ENCODE results near the gene C9orf43.
"Not testable (repeated sequence)": the region's sequence is repeated elsewhere in the genome, so short reads cannot be mapped to it uniquely, and the experiment has no call there.

The C9orf43 gene, protein sequence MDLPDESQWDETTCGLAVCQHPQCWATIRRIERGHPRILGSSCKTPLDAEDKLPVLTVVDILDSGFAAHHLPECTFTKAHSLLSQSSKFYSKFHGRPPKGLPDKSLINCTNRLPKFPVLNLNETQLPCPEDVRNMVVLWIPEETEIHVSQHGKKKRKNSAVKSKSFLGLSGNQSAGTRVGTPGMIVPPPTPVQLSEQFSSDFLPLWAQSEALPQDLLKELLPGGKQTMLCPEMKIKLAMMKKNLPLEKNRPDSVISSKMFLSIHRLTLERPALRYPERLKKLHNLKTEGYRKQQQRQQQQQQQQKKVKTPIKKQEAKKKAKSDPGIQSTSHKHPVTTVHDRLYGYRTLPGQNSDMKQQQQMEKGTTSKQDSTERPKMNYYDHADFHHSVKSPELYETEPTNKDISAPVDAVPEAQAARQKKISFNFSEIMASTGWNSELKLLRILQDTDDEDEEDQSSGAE

DNA sequence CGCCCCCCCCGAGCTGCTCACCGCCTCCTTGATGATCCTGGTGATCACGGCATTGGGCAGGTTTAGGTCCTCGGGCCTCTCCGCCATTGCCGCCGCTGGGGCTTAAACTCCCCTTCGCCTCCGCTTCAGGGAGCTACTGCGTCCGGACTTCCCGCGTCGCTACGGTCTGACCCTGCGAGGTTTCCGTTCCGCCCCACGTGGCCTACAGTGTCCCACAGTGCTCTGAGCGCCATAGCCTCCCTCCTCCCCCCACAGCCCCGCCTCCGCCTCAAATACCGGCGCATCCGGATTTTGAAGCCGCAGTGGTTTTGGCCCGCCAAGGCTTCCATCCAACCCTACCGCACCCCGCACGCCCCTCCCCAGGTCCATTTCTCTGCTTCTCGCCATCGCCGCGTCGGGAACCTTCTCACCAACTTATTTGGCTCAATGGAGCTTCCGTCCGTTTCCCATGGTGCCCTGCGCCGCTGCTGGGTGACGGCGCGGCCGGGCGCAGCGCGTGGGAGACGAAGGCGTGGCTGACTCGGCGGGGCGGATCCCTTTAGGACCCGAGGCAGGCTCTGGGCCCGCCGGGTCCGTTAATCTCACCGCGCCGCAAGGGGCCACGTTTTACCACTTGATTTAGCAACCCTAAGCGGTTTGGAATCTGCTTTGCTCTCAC lies at the start of gene C9orf43, which contains the start of gene POLE3:
TSS of gene C9orf43 (plus strand) at position 541 of the 658 bp plus-strand sequence. CDS start 2,747 bp downstream, outside the sequence.
TSS of gene POLE3 (minus strand) at position 469 of the 658 bp plus-strand sequence. CDS start at position 87, 382 bp downstream.
- DNase-seq: peak; percentile 92

DNA sequence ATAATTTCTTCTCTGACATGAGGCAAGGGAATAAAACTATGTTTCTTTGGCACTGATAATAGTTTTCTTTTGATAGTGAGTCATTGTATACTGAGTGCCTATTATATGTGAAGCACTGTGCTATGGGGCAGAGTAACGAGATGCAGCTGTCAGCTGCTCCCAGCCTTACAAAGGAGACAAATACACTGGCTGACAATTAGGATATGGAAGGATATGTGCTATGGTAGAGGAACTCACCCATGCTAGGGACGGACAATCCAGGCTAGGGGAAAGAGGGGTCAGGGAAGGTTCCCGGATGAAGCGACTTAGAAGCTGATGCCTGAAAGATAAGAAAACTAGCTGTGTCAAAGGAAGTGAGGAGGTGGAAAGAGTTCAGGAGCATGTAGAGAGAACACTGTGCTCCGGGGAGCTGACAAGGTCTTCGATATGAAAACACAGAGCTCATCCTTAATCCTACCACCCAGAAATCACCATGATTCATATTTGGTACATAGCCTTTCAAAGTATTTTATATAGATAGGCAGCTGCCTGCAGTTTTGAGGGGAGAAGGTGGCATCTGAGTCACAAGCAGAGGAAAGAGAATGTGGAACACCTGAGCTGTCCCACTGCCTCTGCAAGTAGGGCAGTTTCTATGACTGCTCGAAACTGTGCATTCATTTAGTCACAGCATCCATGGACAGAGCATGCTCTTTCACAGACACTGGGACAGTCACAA lies 49.1 kb upstream of the C9orf43 start:
- DNase-seq: no peak

DNA sequence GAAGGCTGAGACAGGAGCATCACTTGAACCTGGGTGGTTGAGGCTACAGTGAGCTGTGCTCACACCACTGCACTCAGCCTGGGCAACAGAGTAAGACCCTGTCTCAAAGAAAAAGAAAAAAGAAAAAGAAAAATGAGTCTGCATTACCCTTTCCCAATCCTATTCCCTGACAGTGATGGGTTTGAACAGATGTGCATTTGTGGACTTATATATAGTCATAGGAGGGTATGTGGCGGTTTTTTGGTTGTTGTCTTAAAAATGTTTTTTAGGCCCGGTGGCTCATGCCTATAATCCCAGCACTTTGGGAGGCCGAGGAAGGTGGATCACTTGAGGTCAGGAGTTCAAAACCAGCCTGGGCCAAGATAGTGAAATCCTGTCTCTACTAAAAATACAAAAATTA lies 47.2 kb upstream of the C9orf43 start:
- DNase-seq: no peak

DNA sequence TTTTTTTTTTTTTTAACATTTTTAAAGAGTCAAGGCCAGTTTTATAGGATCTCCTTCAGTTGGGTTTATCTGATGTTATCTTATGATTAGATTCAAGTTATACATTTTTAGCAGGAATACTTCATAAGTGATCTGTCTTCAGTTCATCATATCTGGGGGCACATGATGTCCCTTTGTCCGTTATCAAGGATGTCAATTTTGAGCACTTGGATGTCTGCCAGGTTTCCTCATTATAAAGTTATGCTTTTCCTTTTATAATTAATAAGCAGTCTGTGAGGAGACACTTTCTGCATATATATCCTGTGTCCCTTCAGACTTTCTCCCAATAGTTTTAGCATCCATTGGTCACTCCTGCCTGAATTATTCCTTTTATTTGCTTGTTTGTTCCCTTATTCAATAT lies 45.6 kb upstream of the C9orf43 start:
- no peak for DNase-seq

DNA sequence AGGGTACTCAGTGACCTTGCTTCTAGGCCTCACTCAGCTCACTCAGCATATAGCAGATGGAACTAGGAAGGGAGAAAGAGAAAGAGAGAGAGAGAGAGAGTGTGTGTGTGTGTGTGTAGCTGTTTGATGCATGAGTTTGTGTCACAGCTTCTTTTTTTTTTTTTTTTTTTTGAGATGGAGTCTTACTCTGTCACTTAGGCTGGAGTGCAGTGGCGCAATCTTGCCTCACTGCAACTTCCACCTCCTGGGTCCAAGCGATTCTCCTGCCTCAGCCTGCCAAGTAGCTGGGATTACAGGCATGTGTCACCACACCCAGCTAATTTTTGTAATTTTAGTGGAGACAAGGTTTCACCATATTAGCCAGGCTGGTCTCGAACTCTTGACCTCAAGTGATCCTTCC lies 44.9 kb upstream of the C9orf43 start:
- not testable (repeated sequence) for DNase-seq

DNA sequence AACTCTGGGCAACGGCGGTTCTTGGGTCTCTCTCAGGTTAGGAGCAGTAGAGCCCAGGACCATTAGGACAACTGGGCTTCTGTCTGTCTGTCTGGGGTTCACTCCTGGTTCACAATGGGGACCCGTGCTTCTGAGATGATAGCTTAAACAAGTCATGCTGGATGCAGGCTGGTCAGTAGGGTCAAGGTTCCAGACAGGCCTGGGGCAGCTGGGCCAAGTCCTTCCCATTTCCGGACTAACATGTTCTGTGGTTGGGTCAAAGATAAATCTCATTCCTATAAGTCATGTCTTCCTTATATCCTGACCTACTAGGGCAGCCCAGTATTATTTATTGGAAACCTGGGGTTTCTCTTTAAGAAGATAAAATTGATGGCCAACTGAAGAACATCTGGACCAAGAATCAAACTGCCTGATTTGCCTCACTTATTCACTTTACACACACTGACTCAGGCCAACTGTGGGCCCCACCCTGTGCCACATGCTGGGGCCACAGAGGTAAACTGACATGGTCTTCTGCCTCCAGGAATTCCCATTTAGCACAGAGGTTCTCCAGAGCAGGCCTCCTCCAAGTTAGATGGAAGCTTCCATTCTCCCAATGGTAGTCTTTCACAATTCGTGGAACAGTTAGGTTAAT lies 42.1 kb upstream of the C9orf43 start:
- DNase-seq: no peak

DNA sequence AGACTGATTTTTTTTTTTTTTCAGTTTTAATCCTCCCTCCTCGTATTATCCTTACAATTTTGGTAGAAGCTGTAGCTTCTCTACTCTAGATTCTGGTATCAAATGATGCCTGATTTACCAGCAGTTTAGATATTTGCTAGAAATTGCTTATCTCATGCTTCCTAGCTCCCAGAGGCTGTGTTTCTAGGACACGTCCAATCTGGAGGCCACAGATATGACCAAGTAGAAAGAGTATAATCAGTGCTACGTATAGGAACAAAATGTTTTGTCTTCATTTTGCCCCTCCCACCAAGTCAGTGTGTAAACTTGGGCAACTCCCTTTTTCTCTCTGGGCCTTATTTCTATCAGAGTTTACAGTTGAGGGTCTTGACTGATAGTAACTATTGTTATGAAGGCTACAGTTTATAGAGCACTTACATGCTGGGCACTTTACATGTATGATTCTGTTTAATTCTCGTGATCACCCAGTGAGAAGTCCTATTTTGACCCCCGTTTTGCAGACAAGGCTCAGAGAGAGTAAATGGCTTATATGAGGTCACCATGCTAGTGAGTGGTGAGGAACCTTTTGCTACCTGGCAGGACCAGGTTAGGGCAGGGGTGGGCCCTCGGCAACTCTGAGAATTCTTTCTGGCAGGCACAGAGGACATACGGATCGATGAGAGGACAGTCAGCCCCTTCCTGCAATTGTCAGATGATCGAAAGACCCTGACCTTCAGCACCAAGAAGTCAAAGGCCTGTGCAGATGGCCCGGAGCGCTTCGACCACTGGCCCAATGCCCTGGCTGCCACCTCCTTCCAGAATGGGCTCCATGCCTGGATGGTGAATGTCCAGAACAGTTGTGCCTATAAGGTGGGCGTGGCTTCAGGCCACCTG lies 41.3 kb upstream of the C9orf43 start:
- no peak for DNase-seq

DNA sequence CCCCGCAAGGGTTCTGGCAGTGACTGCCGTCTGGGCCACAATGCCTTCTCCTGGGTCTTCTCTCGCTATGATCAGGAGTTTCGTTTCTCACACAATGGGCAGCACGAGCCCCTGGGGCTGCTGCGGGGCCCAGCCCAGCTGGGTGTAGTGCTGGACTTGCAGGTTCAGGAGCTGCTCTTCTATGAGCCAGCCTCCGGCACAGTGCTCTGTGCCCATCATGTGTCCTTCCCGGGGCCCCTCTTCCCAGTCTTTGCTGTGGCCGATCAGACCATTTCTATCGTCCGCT lies 40.7 kb upstream of the C9orf43 start:
- DNase-seq: no peak

DNA sequence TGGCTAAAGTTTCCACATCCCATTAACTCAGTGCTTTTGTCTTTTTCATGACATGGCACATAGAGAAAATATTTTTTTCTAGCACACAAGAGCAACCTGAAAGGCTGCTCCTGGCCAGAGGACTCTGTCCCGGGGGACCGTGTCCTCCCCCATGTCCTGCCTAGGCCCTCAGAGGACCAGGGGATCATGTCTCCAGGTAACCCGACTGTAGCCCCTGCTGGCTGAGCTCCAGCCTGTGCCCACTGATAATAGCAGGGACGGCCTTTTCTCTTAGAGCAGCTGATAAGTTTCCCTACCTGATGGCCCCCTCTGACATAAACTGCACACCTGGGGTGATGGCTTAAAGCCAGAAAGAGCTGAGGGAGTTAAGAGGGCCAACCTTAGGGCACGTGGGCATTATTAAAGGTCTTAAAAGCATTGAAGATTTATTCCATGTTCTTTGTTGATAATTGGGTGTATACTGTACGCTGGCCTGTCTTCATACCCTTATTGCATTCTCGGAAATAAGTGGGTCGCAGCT lies 39.7 kb upstream of the C9orf43 start:
- peak; percentile 77 for DNase-seq

DNA sequence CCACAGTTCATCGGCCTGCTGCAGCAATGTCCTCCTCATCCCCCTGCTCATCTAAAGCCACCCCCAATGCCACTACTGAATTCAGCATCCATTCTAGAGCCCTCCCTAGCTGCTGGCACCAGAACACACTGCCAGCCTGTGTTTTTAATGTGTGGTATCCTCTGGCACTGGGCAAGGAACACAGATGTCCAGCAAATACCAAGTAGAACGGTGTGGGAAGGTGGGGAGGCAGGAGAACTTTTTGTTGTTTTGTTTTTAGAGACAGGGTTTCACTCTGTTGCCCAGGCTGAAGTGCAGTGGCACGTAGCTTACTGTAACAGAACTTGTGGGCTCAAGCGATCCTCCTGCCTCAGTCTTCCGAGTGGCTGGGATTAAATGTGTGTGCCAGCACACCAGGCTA lies 38.5 kb upstream of the C9orf43 start:
- DNase-seq: no peak

DNA sequence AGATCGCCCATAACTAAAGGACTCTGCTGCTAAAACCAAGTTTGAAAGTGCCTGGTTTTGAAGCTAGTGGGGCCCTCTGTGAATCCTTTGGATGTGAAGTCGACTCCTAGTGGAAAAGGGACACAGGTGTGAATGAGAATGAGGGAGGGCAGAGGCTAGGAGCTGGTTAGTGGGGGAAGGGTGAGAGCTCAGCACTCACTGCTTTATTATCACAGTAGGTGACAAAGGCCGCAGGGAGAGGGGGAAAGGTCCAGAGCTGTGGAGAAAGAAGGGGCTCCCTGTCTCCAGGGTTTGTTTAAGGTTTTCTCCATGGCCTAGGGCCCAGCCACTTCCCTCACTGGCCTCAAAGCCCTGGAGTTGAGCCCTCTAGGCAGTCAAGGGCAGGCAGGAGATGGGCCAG lies 37.3 kb upstream of the C9orf43 start:
- DNase-seq: no peak

DNA sequence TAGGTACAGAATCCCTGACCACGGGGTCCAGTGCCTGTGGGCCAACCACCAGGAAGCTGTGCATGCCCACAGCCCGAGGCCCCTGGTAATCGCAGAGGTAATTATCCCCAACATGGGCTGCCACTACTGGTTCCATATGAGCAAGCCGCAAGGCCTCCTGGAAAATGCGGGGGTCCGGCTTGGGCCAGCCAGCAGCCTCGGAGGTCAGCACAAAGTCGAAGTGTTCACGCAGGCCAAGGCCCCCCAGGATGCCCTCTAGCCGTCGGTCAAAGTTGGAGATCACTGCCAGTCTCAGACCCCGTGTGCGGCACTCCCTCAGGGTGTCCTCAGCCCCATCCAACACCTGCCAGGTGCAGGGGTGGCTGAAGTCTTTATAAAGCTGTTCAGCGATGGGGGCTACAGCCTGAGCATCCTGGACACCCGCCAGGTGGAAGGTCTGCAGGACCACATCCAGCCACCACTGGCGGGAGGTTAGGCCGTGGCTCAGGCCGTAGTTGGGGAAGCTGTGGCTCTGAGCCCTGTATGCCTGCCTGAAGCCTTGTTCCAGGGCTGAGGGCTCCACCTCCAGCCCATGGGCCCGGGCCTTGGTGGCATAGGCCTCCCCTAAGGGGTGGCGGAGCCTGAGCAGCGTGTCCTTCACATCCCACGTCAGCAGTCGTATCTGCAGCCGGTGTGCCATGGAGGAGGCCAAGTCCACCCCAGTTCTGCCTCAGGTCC lies 36.7 kb upstream of the C9orf43 start:
- DNase-seq: no peak

DNA sequence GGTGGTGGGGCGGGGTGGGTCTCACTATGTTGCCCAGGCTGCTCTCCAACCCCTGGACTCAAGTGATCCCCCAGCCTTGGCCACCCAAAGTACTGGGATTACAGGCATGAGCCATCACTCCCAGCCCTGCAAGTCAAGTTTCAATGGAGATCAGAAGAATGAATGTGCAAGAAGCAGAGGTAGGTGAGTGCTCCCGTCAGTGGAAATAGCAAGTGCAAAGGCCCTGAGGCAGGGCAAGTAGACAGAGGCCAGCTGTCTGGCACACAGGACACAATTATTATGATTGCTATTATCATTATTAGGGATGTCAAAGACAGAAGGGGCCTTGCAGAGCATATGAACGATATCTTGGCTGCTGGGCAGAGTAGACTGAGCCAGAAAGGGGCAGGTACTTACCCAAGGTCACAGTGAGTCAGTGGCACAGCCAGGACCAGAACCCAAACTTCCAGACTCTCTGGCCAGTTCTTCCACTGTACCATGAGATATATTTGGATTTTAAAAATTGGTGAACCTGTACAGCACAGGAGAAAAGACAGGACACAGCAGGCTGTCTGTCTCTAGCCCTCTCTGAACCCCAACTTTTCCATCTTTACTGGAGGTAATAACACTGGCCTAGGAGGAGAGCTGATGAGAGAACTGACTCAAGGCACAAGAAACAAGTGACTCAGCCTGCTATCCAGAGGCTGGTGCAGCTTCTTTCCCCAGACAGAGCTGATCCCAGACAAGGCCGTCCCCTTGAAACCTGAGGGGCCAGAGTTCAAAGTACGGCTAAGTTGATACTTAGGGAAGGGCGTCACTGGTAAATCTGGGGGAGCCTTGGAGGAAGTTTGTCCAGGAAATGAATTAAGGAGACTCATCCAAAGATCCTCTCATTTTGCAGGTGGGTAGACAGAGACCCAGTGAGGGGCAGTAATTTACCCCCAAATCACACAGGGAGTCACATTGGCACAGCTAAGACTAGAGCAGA lies 35.2 kb upstream of the C9orf43 start:
- DNase-seq: no peak

DNA sequence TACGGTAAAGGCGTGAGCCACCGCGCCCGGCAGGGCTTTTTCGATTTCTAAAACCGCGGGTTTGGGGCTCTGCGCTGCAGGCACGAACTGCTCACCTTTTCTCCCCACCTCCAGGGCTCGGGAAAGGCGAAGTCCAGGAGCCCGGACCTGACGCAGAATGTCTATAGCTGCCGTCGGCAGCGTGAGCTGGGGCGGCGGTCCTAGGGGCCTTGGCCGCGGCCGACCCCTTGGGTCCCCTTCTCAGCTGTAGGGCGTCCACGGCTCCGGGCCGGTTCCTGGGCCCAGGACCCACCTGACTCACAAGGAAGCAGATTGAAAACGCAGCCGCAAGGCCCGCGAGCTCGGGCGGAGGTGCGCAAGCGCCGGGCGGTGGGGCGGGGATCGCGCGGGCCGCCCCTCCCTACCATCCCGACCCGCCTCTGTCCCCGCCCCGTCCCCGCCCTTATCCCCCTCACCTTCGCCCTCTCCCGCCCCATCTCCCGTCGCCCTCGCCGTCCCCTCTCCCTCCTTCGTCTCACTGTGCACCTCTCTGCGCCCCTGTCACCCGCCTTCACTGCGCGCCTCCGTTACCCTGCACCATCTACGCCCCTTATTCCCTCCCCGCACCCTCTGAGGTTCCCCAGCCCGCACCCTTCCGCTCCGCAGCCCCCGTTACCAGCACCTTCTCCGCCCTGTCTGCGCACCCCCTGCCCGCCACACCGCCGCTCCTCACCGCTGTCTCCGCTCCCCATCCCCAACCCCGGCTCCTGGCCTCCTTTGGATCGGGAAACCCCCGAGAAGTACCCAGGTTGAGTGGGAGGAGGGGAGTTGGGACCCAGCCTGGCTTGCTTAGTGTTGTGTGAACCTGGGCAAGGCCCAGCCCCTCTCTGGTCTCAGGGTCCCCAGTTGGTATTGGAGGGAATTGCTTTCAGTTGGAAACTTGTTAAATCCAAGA lies 33.6 kb upstream of the C9orf43 start, which contains the start of gene HDHD3:
TSS of gene HDHD3 (minus strand) at position 353 of the 934 bp plus-strand sequence. CDS start 2,632 bp downstream, outside the sequence.
- peak; percentile 39 for DNase-seq

DNA sequence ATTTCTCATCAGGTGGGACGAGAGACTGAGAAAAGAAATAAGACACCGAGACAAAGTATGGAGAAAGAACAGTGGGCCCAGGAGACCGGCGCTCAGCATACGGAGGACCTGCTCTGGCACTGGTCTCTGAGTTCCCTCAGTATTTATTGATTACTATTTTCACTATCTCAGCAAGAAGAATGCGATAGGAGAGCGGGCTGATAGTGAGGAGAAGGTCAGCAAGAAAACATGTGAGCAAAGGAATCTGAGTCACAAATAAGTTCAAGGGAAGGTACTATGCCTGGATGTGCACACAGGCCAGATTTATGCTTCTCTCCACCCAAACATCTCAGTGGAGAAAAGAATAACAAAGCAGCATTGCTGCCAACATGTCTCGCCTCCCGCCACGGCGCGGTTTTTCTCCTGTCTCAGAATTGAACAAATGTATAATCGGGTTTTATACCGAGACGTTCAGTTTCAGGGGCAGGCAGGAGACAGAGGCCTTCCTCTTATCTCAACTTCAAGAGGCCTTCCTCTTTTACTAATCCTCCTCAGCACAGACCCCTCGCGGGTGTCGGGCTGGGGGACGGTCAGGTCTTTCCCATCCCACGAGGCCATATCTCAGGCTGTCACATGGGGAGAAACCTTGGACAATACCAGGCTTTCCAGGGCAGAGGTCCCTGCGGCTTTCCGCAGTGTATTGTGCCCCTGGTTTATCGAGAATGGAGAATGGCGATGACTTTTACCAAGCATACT lies 31.3 kb upstream of the C9orf43 start:
- not testable (repeated sequence) for DNase-seq

DNA sequence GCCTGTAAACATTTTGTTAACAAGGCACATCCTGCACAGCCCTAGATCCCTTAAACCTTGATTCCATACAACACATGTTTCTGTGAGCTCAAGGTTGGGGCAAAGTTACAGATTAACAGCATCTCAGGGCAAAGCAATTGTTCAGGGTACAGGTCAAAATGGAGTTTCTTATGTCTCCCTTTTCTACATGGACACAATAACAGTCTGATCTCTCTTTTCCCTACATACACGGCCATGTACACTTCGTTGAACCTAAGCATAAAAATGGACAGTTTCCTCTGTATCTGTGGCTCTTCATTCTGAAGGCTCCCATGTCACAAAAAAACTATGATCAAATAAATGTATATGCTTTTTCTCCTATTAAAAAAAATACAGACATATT lies 30.7 kb upstream of the C9orf43 start:
- not testable (repeated sequence) for DNase-seq

DNA sequence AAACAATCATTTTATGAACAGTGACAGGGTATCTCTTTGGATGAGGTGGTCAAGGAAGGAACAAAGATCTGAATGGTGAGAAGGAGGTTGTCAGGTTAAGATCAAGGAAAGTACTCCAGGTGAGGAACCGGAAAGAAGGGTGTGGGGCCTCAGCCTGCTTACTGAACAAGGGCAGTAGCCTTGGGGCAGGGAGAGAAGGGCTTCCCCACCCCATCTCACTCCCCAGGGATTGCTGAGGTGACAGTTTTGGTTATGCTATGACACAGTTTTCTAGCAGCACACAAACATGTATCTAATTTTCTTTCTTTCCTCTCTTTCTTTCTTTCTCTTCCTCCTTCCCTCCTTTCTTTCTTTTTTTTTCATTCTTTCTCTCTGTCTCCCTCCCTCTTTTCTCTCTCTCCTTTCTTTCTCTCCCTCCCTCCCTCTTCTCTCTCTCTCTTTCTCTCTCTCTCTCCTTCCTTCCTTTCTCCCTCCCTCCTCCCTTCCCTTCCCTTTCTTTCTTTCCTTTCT lies 29.6 kb upstream of the C9orf43 start:
- DNase-seq: no peak

DNA sequence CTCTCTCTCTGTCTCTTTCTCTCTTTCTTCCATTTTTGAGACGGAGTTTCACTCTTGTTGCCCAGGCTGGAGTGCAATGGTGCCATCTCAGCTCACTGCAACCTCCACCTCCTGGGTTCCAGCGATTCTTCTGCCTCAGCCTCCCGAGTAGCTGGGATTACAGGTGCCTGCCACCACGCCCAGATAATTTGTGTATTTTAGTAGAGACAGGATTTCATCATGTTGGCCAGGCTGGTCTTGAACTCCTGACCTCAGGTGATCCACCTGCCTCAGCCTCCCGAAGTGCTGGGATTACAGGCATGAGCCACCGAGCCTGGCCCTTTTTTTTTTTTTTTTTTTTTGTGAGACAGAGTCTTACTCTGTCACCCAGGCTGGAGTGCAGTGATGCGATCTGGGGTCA lies 29.1 kb upstream of the C9orf43 start:
- DNase-seq: not testable (repeated sequence)
